ENCODE results near the gene SSH2.

- TF ChIP-seq POLR2A (IDR thresholded peaks at IDR 0.05) (no peak), CTCF (IDR thresholded peaks at IDR 0.05) (no peak)
These were observed 321.0 kb downstream of the SSH2 start for GRCh38 chr17:29608986-29609385.
